GM18873 (cell line): ENCODE measurements around the gene ARHGAP11A.
A peak's percentile ranks its signal among the peaks of the same experiment; 100 is the strongest.
"Not testable (repeated sequence)": the region's sequence is repeated elsewhere in the genome, so short reads cannot be mapped to it uniquely, and the experiment has no call there.

ENCODE experiments used
- ATAC-seq: cut with Tn5 transposase; IDR thresholded peaks from one replicate; pipeline ENCODE4 v1.9.1; 2021; ENCODE audit warnings: mild to moderate bottlenecking, moderate library complexity, moderate number of reproducible peaks; ENCODE audit not compliant: unreplicated experiment, low FRiP score

Gene ARHGAP11A, protein sequence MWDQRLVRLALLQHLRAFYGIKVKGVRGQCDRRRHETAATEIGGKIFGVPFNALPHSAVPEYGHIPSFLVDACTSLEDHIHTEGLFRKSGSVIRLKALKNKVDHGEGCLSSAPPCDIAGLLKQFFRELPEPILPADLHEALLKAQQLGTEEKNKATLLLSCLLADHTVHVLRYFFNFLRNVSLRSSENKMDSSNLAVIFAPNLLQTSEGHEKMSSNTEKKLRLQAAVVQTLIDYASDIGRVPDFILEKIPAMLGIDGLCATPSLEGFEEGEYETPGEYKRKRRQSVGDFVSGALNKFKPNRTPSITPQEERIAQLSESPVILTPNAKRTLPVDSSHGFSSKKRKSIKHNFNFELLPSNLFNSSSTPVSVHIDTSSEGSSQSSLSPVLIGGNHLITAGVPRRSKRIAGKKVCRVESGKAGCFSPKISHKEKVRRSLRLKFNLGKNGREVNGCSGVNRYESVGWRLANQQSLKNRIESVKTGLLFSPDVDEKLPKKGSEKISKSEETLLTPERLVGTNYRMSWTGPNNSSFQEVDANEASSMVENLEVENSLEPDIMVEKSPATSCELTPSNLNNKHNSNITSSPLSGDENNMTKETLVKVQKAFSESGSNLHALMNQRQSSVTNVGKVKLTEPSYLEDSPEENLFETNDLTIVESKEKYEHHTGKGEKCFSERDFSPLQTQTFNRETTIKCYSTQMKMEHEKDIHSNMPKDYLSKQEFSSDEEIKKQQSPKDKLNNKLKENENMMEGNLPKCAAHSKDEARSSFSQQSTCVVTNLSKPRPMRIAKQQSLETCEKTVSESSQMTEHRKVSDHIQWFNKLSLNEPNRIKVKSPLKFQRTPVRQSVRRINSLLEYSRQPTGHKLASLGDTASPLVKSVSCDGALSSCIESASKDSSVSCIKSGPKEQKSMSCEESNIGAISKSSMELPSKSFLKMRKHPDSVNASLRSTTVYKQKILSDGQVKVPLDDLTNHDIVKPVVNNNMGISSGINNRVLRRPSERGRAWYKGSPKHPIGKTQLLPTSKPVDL

DNA sequence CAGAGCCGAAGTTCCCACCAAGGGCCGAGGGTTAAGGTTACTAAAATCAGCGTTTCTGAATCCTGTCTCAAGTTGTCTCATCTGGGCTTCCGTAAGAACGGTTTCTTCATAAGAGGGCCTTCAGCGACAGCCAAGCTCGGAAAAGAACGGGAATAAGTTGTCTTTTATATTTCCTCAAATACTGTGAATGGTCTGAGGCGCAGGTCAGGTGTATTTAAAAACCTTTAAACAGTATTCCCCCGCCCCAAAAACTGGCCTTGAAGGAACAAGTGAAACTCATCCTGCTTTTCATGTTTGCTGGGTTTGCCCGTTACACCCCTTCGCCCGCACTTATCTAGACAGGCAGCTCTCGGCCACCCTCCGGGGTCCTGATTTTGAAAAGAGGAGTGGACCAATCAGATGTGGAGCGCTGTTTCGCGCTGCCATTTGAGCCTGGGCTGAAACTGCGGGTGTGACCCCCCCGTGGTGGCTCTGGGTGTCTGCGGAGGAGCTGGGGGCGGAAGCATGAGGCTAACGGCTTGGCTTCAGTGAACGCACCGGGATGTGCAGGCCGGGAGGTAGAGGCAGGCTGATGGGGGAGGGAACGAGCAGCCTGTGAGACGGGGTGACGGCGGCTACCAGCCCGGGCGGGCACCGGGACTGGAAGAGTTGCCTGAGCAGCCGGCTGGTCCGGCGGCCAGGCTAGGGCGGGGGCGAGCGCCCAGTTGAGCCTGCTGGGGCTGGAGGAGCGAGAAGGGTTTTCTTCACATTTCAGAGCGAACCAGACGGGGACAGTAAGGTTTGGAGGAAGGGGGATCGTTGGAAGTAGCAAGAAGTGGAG lies at the start of gene ARHGAP11A:
Gene ARHGAP11A, plus strand, starts transcription at position 454 of the 820 bp plus-strand sequence. CDS start 708 bp downstream, outside the sequence.
- peak; percentile 42 for ATAC-seq

DNA sequence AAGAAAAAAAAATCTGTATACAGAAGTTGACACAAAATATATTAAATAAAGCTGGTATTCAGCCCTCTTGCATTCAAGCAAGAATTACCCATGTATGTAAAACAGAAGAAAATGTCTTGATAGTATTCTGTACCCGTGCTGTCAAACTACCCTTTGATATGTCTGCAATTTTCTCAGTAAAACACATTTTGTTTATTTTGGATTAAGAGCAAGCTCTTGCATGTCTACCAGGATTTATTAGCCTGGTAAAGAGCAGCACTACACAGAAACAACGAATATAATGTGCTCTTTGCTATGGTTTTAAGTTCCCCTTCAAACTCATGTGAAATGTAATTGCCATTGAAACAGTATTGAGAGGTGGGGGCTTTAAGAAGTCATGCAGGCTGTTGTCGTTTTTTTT lies 46.3 kb upstream of the ARHGAP11A start:
- ATAC-seq, result not testable (repeated sequence)

DNA sequence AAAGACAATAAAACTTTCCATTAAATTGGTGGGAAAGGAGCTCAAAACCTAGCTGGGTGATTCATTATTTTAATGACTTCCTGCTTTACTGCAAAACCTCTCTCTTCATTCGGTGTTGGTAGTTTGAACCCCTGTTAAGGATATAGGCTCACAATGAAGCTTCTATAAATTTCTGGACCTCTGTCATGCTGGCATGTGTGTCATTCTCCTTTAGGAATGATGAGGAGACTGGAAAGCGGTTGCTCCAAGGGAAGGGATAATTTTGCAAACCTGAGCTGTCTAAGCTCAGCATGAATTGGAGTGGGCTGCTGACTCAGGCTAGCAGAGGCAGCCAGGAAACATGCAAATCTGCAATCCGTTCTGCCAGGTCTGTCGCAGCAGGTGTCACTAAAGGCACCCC lies 36.8 kb upstream of the ARHGAP11A start:
- ATAC-seq, result not testable (repeated sequence)

DNA sequence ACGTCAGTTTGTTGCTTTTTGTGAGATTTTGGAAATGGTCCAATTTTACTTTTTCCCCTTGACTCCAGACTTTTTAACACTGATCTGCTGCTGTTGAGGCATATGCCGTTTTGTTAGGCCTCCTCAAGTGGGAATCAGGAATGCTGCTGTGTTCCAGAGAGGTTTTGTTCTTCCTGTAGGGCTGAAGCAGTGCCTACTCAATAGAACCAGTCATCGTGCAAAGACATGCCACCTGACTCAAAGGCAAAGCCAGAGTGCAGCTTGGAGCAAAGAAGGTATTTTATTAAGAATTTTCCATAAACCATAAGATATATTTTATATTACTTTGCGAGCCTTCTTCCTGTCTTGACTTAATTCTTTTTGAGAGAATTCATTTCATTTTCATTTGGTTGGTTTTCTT lies 29.5 kb upstream of the ARHGAP11A start:
- not testable (repeated sequence) for ATAC-seq

DNA sequence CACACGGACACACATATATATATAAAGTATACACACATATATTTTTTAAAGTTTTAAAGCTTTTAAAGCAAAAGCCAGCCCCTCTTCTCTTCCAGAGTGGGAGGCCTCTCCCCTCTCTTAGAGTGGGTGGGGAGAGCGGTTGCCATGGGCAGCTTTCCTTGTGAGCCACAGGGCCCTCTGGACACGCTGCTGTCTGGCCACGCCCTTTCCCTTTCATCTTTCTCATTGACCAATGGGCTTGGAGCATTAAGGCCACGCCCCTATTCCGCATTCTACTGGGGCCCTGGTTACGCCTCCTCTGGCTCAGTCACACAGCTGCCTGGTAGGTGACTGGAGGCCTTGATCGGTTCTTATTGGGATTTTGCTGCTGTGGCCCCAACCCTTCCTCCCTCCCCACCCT lies 22.2 kb upstream of the ARHGAP11A start, which contains the start of gene GOLGA8N:
Gene GOLGA8N, plus strand, starts transcription at position 306 of the 400 bp plus-strand sequence.
- ATAC-seq, result not testable (repeated sequence)

DNA sequence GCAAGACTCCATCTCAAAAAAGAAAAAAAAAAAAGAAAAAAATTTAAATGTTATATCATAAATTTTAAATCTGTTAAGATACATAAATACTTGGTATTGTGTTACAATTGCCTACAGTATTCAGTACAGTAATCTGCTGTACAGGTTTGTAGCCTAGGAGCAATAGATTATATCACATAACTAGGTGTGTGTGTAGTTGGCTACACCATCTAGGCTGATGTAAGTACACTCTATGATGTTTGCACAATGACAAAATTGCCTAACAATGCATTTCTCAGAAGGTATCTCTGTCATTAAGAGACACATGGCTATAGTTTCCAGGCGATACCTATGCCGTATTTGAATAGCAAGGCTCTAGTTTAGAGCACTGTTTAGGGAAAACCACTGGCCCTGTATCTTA lies 5.8 kb upstream of the ARHGAP11A start:
- not testable (repeated sequence) for ATAC-seq

DNA sequence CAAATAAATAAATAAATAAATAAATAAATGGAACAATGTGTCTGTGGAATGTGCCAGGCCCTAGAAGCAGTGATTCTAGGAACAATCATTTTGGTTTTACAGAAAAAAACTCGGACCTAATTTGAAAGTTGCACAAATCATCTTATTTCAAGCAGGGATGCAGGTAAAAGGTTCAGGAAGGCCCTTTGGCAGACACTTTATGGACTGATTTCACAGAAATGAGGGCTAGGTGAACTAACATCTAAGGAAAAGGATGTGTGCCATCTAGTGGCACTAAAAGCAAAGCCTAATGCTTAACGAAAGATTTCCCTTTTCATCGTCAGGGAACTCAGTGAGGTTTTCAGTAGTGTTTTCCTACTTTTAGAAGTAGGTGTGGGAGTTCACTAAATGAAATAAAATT lies 4.6 kb upstream of the ARHGAP11A start:
- not testable (repeated sequence) for ATAC-seq

DNA sequence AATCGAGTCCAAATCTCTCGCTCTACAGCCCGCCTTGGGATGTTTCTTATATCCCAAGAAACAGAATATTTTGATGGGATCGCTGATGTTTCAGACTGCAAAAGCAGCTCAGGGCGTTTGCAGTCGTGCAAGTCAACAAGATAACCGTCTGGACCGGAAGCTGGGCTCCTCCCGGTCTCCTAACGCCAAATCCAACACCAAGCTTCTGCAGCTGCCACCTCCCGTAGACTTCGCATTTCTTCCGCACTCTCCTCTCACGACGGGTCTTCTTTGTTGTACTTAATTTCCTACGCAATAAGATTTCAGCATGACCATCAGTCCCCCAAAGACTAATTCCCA lies 623 bp upstream of the ARHGAP11A start:
- ATAC-seq, result peak; percentile 21

DNA sequence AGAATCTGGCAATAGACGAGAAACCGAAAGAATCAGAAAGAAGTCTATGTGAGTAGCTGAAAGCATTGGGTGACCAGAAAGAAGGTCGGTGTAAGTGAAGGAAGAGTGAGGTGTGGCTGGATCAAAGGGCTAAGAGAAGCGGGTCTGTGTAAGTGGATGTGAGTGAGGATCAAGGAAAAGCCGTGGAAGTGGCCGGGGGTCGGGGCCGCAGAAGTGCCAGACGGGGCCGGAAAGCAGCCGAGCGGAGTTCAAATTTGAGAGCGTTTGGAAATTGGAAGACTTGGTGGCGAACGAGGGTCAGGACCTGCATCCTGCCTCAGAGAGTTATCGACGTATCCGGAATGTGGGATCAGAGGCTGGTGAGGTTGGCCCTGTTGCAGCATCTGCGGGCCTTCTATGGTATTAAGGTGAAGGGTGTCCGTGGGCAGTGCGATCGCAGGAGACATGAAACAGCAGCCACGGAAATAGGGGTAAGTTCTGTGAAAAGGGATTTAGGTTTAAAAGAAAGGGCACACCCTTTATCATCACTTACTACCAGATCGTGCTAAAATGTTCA lies 645 bp downstream of the ARHGAP11A start:
- ATAC-seq, result peak; percentile 25

DNA sequence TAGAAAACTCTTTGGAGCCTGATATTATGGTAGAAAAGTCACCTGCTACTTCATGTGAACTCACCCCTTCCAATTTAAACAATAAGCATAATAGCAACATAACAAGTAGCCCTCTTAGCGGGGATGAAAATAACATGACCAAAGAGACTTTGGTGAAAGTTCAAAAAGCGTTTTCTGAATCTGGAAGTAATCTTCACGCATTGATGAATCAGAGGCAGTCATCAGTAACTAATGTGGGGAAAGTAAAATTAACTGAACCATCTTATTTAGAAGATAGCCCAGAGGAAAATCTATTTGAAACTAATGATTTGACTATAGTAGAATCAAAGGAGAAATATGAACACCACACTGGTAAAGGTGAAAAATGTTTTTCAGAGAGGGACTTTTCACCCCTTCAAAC lies 21.1 kb downstream of the ARHGAP11A start:
- no peak for ATAC-seq

DNA sequence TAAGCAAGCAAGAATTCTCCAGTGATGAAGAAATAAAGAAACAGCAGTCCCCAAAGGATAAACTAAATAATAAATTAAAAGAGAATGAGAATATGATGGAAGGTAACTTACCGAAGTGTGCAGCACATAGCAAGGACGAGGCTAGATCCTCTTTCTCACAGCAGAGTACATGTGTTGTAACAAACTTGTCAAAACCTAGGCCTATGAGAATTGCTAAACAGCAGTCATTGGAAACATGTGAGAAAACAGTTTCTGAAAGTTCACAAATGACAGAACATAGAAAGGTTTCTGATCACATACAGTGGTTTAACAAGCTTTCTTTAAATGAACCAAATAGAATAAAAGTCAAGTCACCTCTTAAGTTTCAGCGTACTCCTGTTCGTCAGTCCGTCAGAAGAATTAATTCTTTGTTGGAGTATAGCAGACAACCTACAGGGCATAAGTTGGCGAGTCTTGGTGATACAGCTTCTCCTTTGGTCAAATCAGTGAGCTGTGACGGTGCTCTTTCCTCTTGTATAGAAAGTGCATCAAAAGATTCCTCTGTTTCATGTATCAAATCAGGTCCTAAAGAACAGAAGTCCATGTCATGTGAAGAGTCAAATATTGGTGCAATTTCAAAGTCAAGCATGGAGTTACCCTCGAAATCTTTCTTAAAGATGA lies 21.7 kb downstream of the ARHGAP11A start:
- no peak for ATAC-seq

DNA sequence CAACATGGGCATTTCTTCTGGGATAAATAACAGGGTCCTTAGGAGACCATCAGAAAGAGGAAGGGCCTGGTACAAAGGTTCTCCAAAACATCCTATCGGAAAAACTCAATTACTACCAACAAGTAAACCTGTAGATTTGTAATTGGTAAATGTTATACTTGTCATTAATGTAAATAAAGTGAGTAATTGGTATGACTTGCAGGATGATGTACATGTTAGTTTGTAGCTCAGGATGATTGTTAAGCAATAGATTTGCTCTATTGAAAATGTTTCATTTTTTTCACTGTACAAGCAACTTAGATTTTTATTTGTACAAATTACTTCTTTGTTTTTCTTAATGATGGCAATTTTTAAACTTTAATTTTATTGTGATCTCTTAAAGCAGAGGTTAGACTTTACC lies 22.4 kb downstream of the ARHGAP11A start:
- no peak for ATAC-seq

DNA sequence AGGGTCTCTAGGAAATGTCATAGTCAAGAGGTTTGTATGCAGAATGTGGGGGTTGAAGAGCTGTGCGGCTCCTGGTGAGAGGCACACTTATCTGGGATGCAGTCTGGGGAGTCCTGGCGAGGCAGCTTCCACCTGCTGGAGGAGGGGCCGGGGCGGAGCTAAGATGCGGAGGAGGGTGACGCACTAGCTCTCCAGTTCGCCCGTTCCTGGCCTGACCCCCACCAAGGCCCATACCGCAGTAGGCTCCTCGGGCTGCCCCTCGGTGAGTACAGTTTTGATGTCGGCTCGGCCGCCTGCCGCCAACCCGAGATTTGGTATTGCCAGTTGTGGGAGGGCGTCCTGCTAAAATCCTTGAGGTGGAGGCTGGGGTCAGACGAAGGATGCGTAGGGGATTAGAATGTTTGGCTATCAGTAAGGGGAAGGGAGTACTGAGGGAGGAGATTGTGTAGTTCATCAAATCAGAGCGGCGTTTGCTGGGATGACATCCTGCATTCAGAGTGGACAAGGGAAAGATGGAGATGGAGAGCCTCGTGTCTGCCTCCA lies 26.3 kb downstream of the ARHGAP11A start, which contains the start of gene SCG5:
Gene SCG5, plus strand, starts transcription at position 194 of the 543 bp plus-strand sequence. CDS start 1,883 bp downstream, outside the sequence.
- no peak for ATAC-seq

DNA sequence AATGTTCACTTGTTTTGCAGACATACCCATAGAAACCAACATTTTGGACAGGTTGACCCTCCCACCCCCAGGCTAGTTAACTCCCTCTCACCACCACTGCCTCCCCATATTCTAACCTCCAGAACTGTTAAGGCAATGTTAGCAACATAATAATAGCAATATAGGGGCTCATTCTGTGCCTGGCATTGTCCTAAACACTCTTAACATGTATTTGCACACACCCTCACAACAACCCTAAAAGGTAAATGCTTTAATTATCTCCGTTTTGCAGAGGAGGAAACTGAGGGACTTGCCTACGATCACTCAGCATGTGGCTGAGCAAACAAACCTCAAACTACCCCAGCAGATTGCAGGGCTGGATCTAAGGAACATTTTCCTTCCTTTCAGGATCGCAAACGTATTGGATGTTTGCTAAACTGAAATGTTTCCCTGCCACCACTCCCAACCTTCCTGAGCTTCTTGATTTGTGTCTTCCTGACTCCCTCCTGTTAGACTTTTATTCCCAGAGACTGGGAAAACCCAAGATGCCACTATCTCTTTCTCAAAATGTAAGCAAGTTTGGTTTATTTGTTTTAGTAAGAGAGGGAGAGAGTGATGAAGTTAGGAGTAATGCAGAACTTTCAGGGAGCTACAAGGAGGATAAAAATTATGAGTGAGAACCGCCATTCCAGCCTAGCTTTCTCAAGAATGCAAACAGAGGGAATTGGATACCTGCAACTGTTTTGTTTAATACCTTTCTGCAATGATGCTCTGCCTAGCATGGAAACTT lies 27.5 kb downstream of the ARHGAP11A start:
- no peak for ATAC-seq

DNA sequence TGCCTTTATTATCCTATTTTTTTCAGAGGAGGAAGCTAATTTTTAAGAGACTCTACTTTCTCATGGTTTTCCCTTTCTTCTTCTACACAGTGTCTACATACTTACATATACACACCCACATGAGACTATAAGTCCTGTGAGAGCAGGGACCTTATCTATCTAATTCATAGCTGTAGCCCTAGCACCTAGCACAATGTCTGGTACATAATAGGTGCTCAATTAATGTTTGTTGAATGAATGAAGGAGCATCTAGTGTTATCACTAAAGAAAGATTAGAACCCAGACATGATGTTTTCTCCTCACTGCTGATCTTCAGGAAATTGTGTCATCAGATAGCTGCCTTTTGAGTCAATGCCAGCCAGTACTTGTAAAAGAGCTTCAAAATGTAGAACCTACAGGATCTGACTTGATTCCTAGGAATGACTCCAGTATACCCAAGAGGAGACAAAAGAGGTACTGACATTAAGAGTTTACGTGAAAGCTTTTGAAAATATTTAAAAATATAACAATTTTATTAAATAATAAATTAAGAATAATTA lies 28.7 kb downstream of the ARHGAP11A start:
- ATAC-seq, result no peak

DNA sequence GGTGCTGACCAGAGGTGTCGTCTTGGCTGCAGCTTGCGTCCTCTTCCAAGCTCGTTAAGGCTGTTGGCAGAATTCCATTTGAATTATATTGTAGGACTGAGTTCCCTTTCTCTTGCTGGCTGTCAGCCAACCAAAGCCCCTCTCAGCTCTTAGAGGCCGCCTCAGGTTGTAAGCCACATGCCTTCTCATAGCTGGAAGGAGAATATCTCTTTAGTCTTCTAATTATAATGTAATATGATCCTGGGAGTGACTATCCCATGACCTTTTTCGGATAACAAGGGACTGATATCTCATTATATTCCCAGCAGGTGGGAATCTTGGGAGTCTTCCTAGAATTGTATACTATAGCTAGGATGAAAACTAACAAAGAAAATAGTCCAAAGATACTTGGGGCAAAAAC lies 31.0 kb downstream of the ARHGAP11A start:
- ATAC-seq, result no peak

DNA sequence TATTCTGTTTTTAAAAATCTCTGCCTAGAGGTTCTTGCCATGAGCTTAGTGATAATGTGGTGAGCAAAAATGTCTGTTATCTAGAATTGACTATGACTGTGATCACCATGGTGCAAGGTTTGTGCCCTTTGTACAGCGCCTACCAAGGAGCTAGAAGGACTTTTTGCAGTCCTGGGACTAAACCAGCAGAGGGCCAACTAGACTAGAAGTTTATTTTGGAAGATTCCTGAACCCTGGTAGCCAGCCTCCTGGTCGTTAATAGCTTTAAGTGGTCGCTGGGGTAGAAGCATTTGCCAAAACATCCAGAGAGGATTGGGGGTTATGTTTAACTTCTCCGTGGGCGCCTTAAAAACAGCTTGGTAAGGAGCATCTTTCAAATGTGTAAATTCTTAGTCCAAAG lies 34.0 kb downstream of the ARHGAP11A start:
- ATAC-seq, result no peak

DNA sequence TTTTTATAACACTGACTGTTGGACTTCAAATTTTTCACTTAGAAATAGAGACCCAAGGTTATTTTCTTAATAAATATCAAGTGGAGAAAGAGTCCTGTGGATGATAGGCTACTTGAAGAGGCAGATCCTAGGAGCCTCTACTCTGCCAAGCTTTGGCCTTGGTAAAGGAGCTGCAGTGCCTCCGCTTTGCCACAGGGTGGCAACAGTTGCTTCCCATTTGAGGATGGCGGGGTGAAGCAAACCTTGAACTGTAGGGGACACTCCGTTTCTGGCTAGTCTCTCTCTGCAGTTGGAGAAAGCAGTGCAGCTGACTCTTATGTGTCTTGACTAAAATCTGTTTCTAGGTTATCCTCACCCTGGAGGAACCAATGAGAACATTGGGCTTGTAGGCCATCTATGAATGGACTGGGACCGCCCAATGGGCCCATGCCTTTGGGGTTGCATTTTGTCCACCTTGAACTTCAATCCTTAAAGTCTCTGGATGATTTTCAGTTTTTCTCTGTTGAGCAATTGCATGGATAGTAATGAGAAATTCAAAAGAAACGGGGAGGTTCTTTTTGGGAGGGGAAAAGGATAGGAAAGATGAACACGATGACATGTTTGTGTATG lies 36.0 kb downstream of the ARHGAP11A start:
- ATAC-seq, result no peak
